ENCODE measurements around the gene NPBWR2.
"Not testable (repeated sequence)": the region's sequence is repeated elsewhere in the genome, so short reads cannot be mapped to it uniquely, and the experiment has no call there.

NPBWR2 gene

DNA sequence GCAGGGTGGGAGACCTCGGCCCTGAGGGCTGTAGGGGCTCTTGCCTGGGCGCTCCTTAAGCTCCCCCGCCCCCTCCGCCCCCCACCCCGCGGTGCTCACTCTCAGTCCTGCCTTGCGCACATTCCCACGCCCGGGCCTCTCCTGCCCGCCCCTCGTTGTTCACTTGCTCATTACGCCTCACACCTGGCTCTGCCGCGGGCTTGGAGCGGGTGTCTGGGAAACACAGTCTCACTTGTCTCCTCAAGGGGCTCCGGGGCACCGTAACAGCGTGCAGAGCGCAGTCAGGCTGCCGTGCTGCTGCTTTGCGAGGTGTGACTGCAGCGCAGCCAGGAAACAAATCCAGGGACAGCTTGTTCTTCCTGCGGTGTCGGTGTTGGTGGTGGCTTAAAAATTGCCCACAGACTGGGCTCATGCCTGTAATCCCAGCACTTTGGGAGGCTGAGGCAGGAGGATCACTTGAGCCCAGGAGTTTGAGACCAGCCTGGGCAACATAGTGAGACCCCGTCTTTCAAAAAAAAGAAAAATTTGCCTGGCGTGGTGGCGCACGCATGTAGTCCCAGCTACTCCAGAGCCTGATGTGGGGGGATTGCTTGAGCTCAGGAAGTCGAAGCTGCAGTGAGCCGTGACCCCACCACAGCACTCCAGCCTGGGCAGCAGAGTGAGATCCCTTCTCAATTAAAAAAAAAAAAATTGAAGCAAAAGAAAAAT, 4.6 kb downstream of the NPBWR2 start:
- DNase-seq = no peak

GRCh38 chr20:64101731-64102621, 5.4 kb downstream of the NPBWR2 start:
- no peak for DNase-seq

DNA sequence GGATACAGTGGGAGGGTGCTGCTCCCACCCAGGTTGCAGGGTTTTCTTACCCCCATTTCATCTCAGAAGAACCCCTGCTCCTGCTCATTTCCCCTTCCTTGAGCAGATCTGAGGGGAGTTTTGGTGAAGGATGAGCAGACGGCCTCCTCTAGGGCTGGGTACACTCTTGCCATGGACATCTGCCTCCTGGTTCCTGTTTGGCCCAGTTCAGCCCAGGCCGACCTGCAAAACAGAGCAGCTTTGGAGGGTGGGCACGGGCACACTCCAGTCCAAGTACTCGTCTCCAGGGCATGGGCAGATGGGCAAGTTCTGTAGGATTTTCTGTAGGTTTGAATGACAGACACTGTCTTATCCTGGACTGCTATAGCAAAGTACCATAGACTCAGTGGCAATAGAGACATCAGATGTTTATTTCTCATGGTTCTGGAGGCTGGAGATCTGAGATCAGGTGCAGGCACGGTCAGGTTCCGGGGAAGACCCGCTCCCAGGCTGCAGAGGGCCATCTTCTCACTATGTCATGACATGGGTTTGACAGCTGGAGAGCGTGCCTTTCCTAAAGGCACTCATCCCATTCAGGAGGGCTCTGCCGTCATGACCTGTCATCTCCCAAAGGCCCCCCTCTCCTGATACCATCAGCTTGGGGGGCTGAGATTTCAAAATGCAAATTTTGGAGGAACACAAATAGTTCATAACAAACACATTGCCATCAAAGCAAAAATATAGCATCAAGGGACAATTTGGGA, 6.2 kb downstream of the NPBWR2 start:
- no peak for DNase-seq

DNA sequence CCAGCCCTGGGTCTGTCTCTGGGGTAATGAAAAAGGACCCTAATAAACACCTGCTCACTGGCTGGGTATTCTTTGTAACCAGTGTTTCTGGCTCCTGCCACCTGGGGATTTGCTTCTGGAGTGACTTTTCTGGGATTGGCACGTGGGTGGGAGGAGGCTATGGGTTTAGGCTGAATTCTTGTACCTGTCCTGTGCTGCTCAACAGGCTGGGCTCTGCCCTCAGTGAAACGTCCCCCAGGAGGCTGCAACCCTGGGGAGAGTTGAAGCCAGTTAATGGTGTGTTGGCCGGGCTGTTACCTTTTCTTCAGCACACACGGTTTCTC, 6.8 kb downstream of the NPBWR2 start:
- no peak for DNase-seq

DNA sequence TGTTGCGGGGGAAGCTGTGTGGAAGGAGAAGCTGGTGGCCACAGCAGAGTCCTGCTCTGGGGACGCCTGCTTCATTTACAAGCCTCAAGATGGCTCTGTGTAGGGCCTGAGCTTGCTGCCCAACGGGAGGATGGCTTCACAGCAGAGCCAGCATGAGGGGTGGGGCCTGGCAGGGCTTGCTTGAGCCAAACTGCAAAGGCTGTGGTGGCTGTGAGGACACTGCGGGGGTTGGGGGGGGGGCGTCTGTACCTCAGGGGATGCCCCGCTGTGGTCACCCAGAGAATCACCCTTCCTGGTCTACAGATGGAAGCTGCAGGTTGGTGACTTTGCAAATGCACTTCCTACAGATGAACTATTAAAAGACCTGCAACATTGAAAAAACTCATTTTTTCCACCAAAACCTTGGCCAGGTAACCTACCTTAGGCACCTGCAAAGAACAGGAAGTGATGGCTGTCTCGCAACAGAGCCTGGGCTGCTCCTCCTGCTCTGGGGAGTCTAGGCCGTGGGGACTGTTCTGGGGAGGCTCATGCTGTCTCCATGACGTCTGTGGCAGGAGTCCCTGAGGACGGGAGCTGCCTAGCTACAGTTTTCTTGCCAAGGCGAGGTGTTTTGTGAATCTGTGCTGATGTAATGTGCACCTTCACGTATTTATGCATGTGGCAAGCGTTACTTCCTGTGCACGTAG, 7.3 kb downstream of the NPBWR2 start:
- no peak for DNase-seq

GRCh38 chr20:64099086-64099786, 8.1 kb downstream of the NPBWR2 start:
- no peak for DNase-seq

GRCh38 chr20:64098471-64099013, 8.8 kb downstream of the NPBWR2 start:
- no peak for DNase-seq

- no peak for DNase-seq
Observed at GRCh38 chr20:64096535-64096934, 10.8 kb downstream of the NPBWR2 start.

GRCh38 chr20:64095927-64096326, 11.4 kb downstream of the NPBWR2 start:
- no peak for DNase-seq

DNA sequence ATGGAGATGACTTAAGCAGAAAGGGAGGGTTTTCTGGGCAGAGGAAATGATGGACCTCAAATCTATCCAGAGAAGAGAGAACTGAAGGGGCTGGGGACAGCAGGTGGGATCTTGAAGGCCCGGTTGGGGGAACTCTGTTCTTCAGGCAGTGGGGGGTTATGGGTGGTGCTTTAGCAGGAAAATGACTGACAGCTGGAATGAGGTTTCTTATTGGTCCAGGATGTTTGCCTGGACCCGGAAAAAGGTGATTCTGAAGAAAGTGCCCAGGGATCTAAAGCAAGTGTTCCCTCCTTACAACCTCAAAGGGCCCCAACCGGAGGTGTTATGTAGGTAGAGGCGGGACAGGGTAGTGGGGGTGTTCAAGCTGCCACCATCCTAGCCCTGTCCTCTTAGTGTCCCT, 11.9 kb downstream of the NPBWR2 start:
- no peak for DNase-seq

- DNase-seq = no peak
Observed at GRCh38 chr20:64093013-64093503, 14.3 kb downstream of the NPBWR2 start.

DNA sequence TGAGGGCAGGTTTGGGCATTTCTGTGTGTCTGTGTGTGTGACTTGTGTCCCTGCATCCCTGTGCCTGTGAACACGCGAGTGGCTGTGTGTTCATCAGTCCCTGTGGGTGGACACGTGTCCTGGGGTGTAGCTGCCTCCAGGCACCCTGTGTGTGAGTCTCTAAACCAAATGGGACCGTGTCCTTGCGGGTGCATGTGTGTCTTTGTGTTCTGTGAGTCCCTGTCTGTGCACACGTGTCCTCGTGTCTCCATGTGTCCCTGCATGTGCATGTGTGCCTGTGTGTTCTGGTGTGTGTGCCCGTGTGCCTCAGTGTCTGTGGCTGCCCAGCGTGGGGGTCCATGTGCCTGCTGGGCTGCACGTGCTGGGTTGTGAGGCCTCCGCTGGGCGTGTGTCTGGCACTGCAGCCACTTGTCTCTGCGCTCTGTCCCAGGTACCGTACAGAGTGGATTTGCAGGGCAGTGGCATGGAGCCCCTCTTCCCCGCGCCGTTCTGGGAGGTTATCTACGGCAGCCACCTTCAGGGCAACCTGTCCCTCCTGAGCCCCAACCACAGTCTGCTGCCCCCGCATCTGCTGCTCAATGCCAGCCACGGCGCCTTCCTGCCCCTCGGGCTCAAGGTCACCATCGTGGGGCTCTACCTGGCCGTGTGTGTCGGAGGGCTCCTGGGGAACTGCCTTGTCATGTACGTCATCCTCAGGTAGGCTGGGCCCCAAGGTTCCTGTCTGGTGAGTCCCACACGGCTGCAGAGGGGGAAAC, 14.9 kb downstream of the NPBWR2 start:
- DNase-seq = no peak

- no peak for DNase-seq
Observed at GRCh38 chr20:64091770-64092169, 15.6 kb downstream of the NPBWR2 start.

- DNase-seq = no peak
Observed at GRCh38 chr20:64091340-64091739, 16.0 kb downstream of the NPBWR2 start.

- no peak for DNase-seq
Observed at GRCh38 chr20:64090165-64090564, 17.2 kb downstream of the NPBWR2 start.

- not testable (repeated sequence) for DNase-seq
Observed at GRCh38 chr20:64088586-64088985, 18.8 kb downstream of the NPBWR2 start.

- not testable (repeated sequence) for DNase-seq
Observed at GRCh38 chr20:64087226-64087825, 20.0 kb downstream of the NPBWR2 start.

- DNase-seq = no peak
Observed at GRCh38 chr20:64086801-64087200, 20.6 kb downstream of the NPBWR2 start.

- no peak for DNase-seq
Observed at GRCh38 chr20:64084685-64085152, 22.6 kb downstream of the NPBWR2 start.
